ENCODE data around the gene AMZ2.

Gene AMZ2

GRCh38 chr17:68293490-68294195, 45.8 kb downstream of the AMZ2 start:
- no peak for DNase-seq

- no peak for DNase-seq
Observed at GRCh38 chr17:68294196-68294555, 46.3 kb downstream of the AMZ2 start.

- no peak for DNase-seq
Observed at GRCh38 chr17:68294617-68295016, 46.8 kb downstream of the AMZ2 start.

GRCh38 chr17:68295086-68295485, 47.2 kb downstream of the AMZ2 start:
- DNase-seq: no peak

GRCh38 chr17:68296217-68297191, 48.7 kb downstream of the AMZ2 start:
- no peak for DNase-seq

GRCh38 chr17:68297195-68297594, 49.4 kb downstream of the AMZ2 start:
- no peak for DNase-seq

- no peak for DNase-seq
Observed at GRCh38 chr17:68298601-68299000, 50.8 kb downstream of the AMZ2 start.

- no peak for DNase-seq
Observed at GRCh38 chr17:68299817-68300216, 52.0 kb downstream of the AMZ2 start.

GRCh38 chr17:68301438-68301959, 53.7 kb downstream of the AMZ2 start:
- peak; percentile 65 for DNase-seq

- peak; percentile 65 for DNase-seq
Observed at GRCh38 chr17:68302066-68302564, 54.3 kb downstream of the AMZ2 start.

- DNase-seq: peak; percentile 42
Observed at GRCh38 chr17:68302666-68303065, 54.8 kb downstream of the AMZ2 start.

GRCh38 chr17:68304706-68305105, 56.9 kb downstream of the AMZ2 start:
- DNase-seq: no peak

- no peak for DNase-seq
Observed at GRCh38 chr17:68305142-68305541, 57.3 kb downstream of the AMZ2 start.
